WTC11 (cell line): ENCODE results near the gene MRPL51. TPM values are rescaled to one million over a fixed set of nuclear protein-coding genes. Genes with fewer than 3 reads are reported as not detected.

Experiments
- ATAC-seq: fragments of 200-7000 bp; cut with Tn5 transposase; 2 replicates; pipeline ENCODE4 v1.10.0; 2021; ENCODE audit warnings: mild to moderate bottlenecking, moderate library complexity
- CTCF ChIA-PET: fragments of 300-600 bp; sonication (Branson Sonifier 250); formaldehyde crosslinking; loops from one replicate; lab custom pipeline; 2021; ENCODE audit warnings: antibody characterized with exemption; lab: Charles Lee
- POLR2A ChIA-PET: fragments of 350-600 bp; sonication (Branson Sonifier 250); formaldehyde crosslinking; loops from one replicate; lab custom pipeline; 2021; ENCODE audit warnings: antibody characterized with exemption; lab: Charles Lee
- DNase-seq: peaks from one replicate; pipeline ENCODE4 v3.0.0; 2021; ENCODE audit warnings: low spot score
- H3K27ac Mint-ChIP-seq: 2 replicates; pipeline ENCODE4 v1.8.0; 2021; ENCODE audit warnings: mixed read lengths
- H3K27me3 Mint-ChIP-seq: 2 replicates; pipeline ENCODE4 v1.8.0; 2021; ENCODE audit warnings: low read depth, mild to moderate bottlenecking, moderate library complexity, mixed read lengths
- H3K36me3 Mint-ChIP-seq: 2 replicates; pipeline ENCODE4 v1.8.0; 2021; ENCODE audit warnings: mixed read lengths
- H3K4me1 Mint-ChIP-seq: 2 replicates; pipeline ENCODE4 v1.8.0; 2022; ENCODE audit warnings: mixed read lengths
- H3K4me3 Mint-ChIP-seq: 2 replicates; pipeline ENCODE4 v1.8.0; 2021; ENCODE audit warnings: mild to moderate bottlenecking, moderate library complexity, mixed read lengths
- H3K9me3 Mint-ChIP-seq: 2 replicates; pipeline ENCODE4 v1.8.0; 2021; ENCODE audit warnings: mixed read lengths
- ARID4B ChIP-seq: sonication (generic); formaldehyde crosslinking; IDR thresholded peaks from 2 replicates; pipeline ENCODE4 v1.8.0; 2023; ENCODE audit warnings: missing genetic modification reagents, mild to moderate bottlenecking, borderline replicate concordance
- ATF1 ChIP-seq: sonication (generic); formaldehyde crosslinking; IDR thresholded peaks from 2 replicates; pipeline ENCODE4 v1.8.1; 2023; ENCODE audit warnings: mild to moderate bottlenecking, moderate library complexity, missing genetic modification reagents
- CREM ChIP-seq: sonication (generic); formaldehyde crosslinking; IDR thresholded peaks from 2 replicates; pipeline ENCODE4 v1.8.1; 2022; ENCODE audit warnings: mild to moderate bottlenecking, missing genetic modification reagents, moderate library complexity
- EMX1 ChIP-seq: fragments of 250-450 bp; sonication (Bioruptor Pico); IDR thresholded peaks from 2 replicates; pipeline ENCODE4 v1.8.0; 2021; ENCODE audit warnings: mild to moderate bottlenecking
- ESRRA ChIP-seq: sonication (generic); formaldehyde crosslinking; IDR thresholded peaks from 2 replicates; pipeline ENCODE4 v1.8.1; 2022; ENCODE audit warnings: mild to moderate bottlenecking, missing genetic modification reagents, borderline replicate concordance
- ETV6 ChIP-seq: sonication (generic); formaldehyde crosslinking; IDR thresholded peaks from 2 replicates; pipeline ENCODE4 v1.8.1; 2022; ENCODE audit warnings: mild to moderate bottlenecking, missing genetic modification reagents
- IRF1 ChIP-seq: sonication (generic); formaldehyde crosslinking; IDR thresholded peaks from 2 replicates; pipeline ENCODE4 v1.8.0; 2023; ENCODE audit warnings: missing genetic modification reagents
- JAZF1 ChIP-seq: fragments of 250-450 bp; sonication (Bioruptor Pico); IDR thresholded peaks from 2 replicates; pipeline ENCODE4 v1.9.0; 2021; ENCODE audit warnings: moderate library complexity, mild to moderate bottlenecking, inconsistent platforms
- KAT7 ChIP-seq: sonication (generic); formaldehyde crosslinking; IDR thresholded peaks from 2 replicates; pipeline ENCODE4 v1.8.1; 2023; ENCODE audit warnings: missing genetic modification reagents, mild to moderate bottlenecking, borderline replicate concordance
- NFYB ChIP-seq: sonication (generic); formaldehyde crosslinking; conservative IDR thresholded peaks from 2 replicates; pipeline ENCODE4 v1.8.0; 2022; ENCODE audit warnings: low read depth, missing genetic modification reagents
- NR3C1 ChIP-seq: sonication (generic); formaldehyde crosslinking; conservative IDR thresholded peaks from 2 replicates; pipeline ENCODE4 v1.8.1; 2023; ENCODE audit warnings: low read depth, mild to moderate bottlenecking, missing genetic modification reagents
- PRDM15 ChIP-seq: sonication (generic); formaldehyde crosslinking; IDR thresholded peaks from 2 replicates; pipeline ENCODE4 v1.8.0; 2022; ENCODE audit warnings: missing genetic modification reagents
- RORB ChIP-seq: fragments of 250-450 bp; sonication (Bioruptor Pico); IDR thresholded peaks from 2 replicates; pipeline ENCODE4 v1.9.0; 2021; ENCODE audit warnings: mild to moderate bottlenecking
- SMAD3 ChIP-seq: sonication (generic); formaldehyde crosslinking; IDR thresholded peaks from 2 replicates; pipeline ENCODE4 v1.8.0; 2022; ENCODE audit warnings: missing genetic modification reagents, mild to moderate bottlenecking, borderline replicate concordance
- TCF7 ChIP-seq: sonication (generic); formaldehyde crosslinking; IDR thresholded peaks from 2 replicates; pipeline ENCODE4 v1.8.0; 2022; ENCODE audit warnings: mild to moderate bottlenecking, low read depth, missing genetic modification reagents, moderate library complexity
- ZNF138 ChIP-seq: sonication (generic); formaldehyde crosslinking; conservative IDR thresholded peaks from 2 replicates; pipeline ENCODE4 v1.8.1; 2022; ENCODE audit warnings: mild to moderate bottlenecking, moderate library complexity, missing genetic modification reagents
- ZNF263 ChIP-seq: sonication (generic); formaldehyde crosslinking; IDR thresholded peaks from 2 replicates; pipeline ENCODE4 v1.8.1; 2022; ENCODE audit warnings: low read depth, mild to moderate bottlenecking, moderate library complexity, missing genetic modification reagents
- ZNF317 ChIP-seq: sonication (generic); formaldehyde crosslinking; IDR thresholded peaks from 2 replicates; pipeline ENCODE4 v1.8.1; 2023; ENCODE audit warnings: low read depth, mild to moderate bottlenecking, moderate library complexity, missing genetic modification reagents, borderline replicate concordance
- ZNF512 ChIP-seq: sonication (generic); formaldehyde crosslinking; IDR thresholded peaks from 2 replicates; pipeline ENCODE4 v1.8.1; 2022; ENCODE audit warnings: missing genetic modification reagents, borderline replicate concordance
- ZNF671 ChIP-seq: fragments of 250-450 bp; sonication (Bioruptor Pico); IDR thresholded peaks from 2 replicates; pipeline ENCODE4 v1.8.0; 2021; ENCODE audit warnings: mild to moderate bottlenecking
- total RNA-seq: library from RNA; stranded (reverse); gene quantifications from 3 replicates; pipeline ENCODE4 v1.2.3, GENCODE V29; 2021
- TF ChIP-seq, protein P1 (sequence below): sonication (generic); formaldehyde crosslinking; IDR thresholded peaks from 2 replicates; pipeline ENCODE4 v1.8.0; 2023; ENCODE audit warnings: mild to moderate bottlenecking, missing genetic modification reagents

The MRPL51 gene
- total RNA-seq, 1 experiment from 2014 or later, result 290 TPM

DNA sequence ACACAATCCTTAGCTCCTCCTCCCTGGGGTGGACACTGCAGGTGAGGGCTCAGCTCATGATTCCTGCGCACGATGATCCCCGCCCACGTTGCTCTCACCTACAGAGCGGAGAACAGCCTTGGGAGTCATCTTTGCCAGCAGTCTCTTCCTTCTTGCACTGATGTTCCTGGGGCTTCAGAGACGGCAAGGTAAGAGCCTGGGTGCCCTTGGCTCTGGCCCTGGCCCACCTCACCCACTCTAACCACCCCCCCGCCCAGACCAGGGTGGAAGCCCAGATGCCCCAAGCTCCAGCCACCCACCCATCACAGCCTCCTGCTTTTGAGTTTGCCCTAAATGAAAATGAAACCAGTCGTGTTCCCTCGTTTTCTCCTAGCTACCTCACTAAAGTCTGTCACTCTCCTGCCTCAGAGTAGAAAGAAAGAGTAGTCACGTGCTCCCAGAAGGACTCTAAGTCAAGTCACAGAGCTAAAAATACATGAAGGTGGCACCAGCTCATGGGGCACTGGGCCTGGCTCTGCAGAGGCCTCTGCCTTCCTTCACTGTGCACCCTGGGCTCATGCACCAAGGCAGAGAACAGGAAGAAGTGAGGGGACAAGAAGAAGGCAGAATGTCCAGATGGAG is 32.2 kb downstream of the MRPL51 start:
- Mint-ChIP-seq H3K27ac (peak overlapping the region; percentile 8), H3K9me3 (no peaks in the 10 kb centered on the region), H3K36me3 (peaks cover 45% of the 10 kb centered on the region), H3K4me1 (peaks cover 9% of the 10 kb centered on the region; the same call in 1 of the 2 replicates), H3K4me3 (no peak overlapping the region), H3K27me3 (no peaks in the 10 kb centered on the region)
- ChIA-PET POLR2A (interaction anchor here (2.7 kb wide), 1 partner anchor 9 kb away, joined by 10 read pairs; the partner anchor contains the start of gene VAMP1), CTCF (interaction anchor here (1.0 to 1.1 kb wide), 2 partner anchors 37 kb away, joined by 3 read pairs; no protein-coding TSS in a partner anchor)
- TF ChIP-seq RORB (CRISPR knock-in tag), result no peak
- no peak for TF ChIP-seq NFYB (CRISPR knock-in tag)
- no peak for TF ChIP-seq ZNF512
- TF ChIP-seq PRDM15 (CRISPR knock-in tag), result no peak
- no peak for TF ChIP-seq ZNF317 (CRISPR knock-in tag)
- TF ChIP-seq ETV6 (CRISPR knock-in tag), result no peak
- TF ChIP-seq NR3C1 (CRISPR knock-in tag), result no peak
- TF ChIP-seq SMAD3 (CRISPR knock-in tag), result no peak
- no peak for TF ChIP-seq JAZF1
- no peak for TF ChIP-seq ZNF671
- TF ChIP-seq ESRRA (CRISPR knock-in tag), result no peak
- TF ChIP-seq, protein P1, sequence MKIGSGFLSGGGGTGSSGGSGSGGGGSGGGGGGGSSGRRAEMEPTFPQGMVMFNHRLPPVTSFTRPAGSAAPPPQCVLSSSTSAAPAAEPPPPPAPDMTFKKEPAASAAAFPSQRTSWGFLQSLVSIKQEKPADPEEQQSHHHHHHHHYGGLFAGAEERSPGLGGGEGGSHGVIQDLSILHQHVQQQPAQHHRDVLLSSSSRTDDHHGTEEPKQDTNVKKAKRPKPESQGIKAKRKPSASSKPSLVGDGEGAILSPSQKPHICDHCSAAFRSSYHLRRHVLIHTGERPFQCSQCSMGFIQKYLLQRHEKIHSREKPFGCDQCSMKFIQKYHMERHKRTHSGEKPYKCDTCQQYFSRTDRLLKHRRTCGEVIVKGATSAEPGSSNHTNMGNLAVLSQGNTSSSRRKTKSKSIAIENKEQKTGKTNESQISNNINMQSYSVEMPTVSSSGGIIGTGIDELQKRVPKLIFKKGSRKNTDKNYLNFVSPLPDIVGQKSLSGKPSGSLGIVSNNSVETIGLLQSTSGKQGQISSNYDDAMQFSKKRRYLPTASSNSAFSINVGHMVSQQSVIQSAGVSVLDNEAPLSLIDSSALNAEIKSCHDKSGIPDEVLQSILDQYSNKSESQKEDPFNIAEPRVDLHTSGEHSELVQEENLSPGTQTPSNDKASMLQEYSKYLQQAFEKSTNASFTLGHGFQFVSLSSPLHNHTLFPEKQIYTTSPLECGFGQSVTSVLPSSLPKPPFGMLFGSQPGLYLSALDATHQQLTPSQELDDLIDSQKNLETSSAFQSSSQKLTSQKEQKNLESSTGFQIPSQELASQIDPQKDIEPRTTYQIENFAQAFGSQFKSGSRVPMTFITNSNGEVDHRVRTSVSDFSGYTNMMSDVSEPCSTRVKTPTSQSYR (CRISPR knock-in tag), result no peak
- no peak for TF ChIP-seq IRF1 (CRISPR knock-in tag)
- TF ChIP-seq ATF1 (CRISPR knock-in tag), result no peak
- DNase-seq (peak; percentile 1), ATAC-seq (no peak)

DNA sequence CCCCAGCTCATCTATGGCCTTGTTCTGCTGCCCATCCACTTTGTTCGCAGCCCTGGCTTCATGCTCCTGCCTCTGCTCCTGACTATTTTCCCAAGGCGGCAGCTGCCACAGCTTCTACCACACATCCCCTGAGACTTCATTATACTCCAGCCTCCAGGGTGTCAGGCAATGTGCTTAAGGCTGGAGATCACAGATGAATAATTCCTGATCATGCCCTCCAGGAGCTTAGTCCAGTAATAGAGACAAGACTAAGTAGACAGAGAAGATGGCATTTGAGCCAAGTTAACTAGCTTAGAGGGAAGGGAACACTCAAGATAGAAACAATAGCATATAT is 34.1 kb downstream of the MRPL51 start:
- ATAC-seq, result no peak
- Mint-ChIP-seq H3K4me1 (0 out of 2 replicates have a peak, but pooled peaks cover 2% of the 10 kb centered on the region), H3K4me3 (no peak overlapping the region), H3K27me3 (no peaks in the 10 kb centered on the region), H3K9me3 (no peaks in the 10 kb centered on the region), H3K27ac (no peak overlapping the region), H3K36me3 (peaks cover 29% of the 10 kb centered on the region)
- DNase-seq, result no peak
- POLR2A ChIA-PET, result no interaction called here
- CTCF ChIA-PET, result interaction anchor here (1.1 to 1.6 kb wide), 3 partner anchors 35 to 136 kb away, joined by 3 to 5 read pairs (median 3); no protein-coding TSS in a partner anchor
- no peak for TF ChIP-seq KAT7
- TF ChIP-seq TCF7 (CRISPR knock-in tag), result no peak
- TF ChIP-seq EMX1 (CRISPR knock-in tag), result no peak
- TF ChIP-seq ARID4B (CRISPR knock-in tag), result no peak
- TF ChIP-seq ZNF263 (CRISPR knock-in tag), result no peak
- no peak for TF ChIP-seq CREM
- no peak for TF ChIP-seq ZNF138 (CRISPR knock-in tag)
